ENCODE data around the gene POLR3B.
"Not testable (repeated sequence)": the region's sequence is repeated elsewhere in the genome, so short reads cannot be mapped to it uniquely, and the experiment has no call there.

The POLR3B gene

GRCh38 chr12:106357549-106358395 lies at the start of gene POLR3B:
TSS of gene POLR3B (plus strand) at chr12:106357748. CDS start at chr12:106357880, 132 bp downstream.
- DNase-seq: peak; percentile 87

GRCh38 chr12:106308121-106308520 lies 49.4 kb upstream of the POLR3B start:
- no peak for DNase-seq

GRCh38 chr12:106308611-106309010 lies 48.9 kb upstream of the POLR3B start:
- no peak for DNase-seq

- no peak for DNase-seq
Observed at GRCh38 chr12:106309671-106310505, 47.7 kb upstream of the POLR3B start.

GRCh38 chr12:106310687-106311086 lies 46.9 kb upstream of the POLR3B start:
- no peak for DNase-seq

- no peak for DNase-seq
Observed at GRCh38 chr12:106311139-106311538, 46.4 kb upstream of the POLR3B start.

- not testable (repeated sequence) for DNase-seq
Observed at GRCh38 chr12:106313413-106313812, 44.1 kb upstream of the POLR3B start.

GRCh38 chr12:106315523-106315922 lies 42.0 kb upstream of the POLR3B start:
- DNase-seq: no peak

- DNase-seq: no peak
Observed at GRCh38 chr12:106317406-106318082, 40.0 kb upstream of the POLR3B start.

- no peak for DNase-seq
Observed at GRCh38 chr12:106321139-106321850, 36.3 kb upstream of the POLR3B start.

- no peak for DNase-seq
Observed at GRCh38 chr12:106323537-106323936, 34.0 kb upstream of the POLR3B start.

- no peak for DNase-seq
Observed at GRCh38 chr12:106327309-106327869, 30.2 kb upstream of the POLR3B start.

- no peak for DNase-seq
Observed at GRCh38 chr12:106328735-106329134, 28.8 kb upstream of the POLR3B start.

GRCh38 chr12:106329231-106329982 lies 28.1 kb upstream of the POLR3B start:
- no peak for DNase-seq

GRCh38 chr12:106331599-106331998 lies 25.9 kb upstream of the POLR3B start:
- DNase-seq: no peak

- no peak for DNase-seq
Observed at GRCh38 chr12:106332536-106332935, 25.0 kb upstream of the POLR3B start.

GRCh38 chr12:106333010-106333409 lies 24.5 kb upstream of the POLR3B start:
- no peak for DNase-seq

GRCh38 chr12:106333756-106334155 lies 23.8 kb upstream of the POLR3B start:
- no peak for DNase-seq

- no peak for DNase-seq
Observed at GRCh38 chr12:106341086-106341877, 16.3 kb upstream of the POLR3B start.

GRCh38 chr12:106342397-106343213 lies 14.9 kb upstream of the POLR3B start:
- no peak for DNase-seq

All from NCI-H510A (cell line).